Left ventricle myocardium inferior (tissue), 1 donor: ENCODE data around the gene COL25A1. TPM values are rescaled to one million over a fixed set of nuclear protein-coding genes. Genes with fewer than 3 reads are reported as not detected.

Experiments
- DNase-seq: peaks from one replicate; pipeline ENCODE4 v3.0.0-alpha.2; 2020
- H3K27ac ChIP-seq: fragments of 200-600 bp; replicated peaks from 2 replicates; pipeline ENCODE4 v1.8.0; 2021
- H3K27me3 ChIP-seq: fragments of 200-600 bp; 2 replicates; pipeline ENCODE4 v1.8.0; 2021; ENCODE audit warnings: low read depth
- H3K36me3 ChIP-seq: fragments of 200-600 bp; 2 replicates; pipeline ENCODE4 v1.8.0; 2021
- H3K4me1 ChIP-seq: fragments of 200-600 bp; 2 replicates; pipeline ENCODE4 v1.8.0; 2021
- H3K4me3 ChIP-seq: fragments of 200-600 bp; 2 replicates; pipeline ENCODE4 v1.8.0; 2021; ENCODE audit warnings: mild to moderate bottlenecking, moderate library complexity
- H3K9me3 ChIP-seq: fragments of 200-600 bp; replicated peaks from 2 replicates; pipeline ENCODE4 v1.8.0; 2021
- CTCF ChIP-seq: fragments of 200-600 bp; IDR thresholded peaks from 2 replicates; pipeline ENCODE4 v1.8.0; 2021; ENCODE audit warnings: antibody characterized with exemption, mild to moderate bottlenecking, borderline replicate concordance
- intact Hi-C: fragments of 100-400 bp; cut with micrococcal nuclease; formaldehyde crosslinking; loops from one replicate; pipeline ENCODE4 v1.11.0; 2022
- total RNA-seq: library from RNA; stranded (reverse); fragmentation: NEBNext Ultra II Directional; extraction: Animal tissue kit (Norgen Biotek cat#: 25700); gene quantifications from one replicate; pipeline ENCODE4 v1.2.1, GENCODE V29; 2021
- donor health status: DM: no; HTN: yes; CAD: no; lungs with severe emphysema.

COL25A1 gene
- total RNA-seq, 1 donor from 2014 or later: 0.77 TPM

- DNase-seq: no peak
- no peaks in the 10 kb centered on the region for H3K27me3 ChIP-seq
- no peaks in the 10 kb centered on the region for H3K36me3 ChIP-seq
- H3K4me3 ChIP-seq: no peak overlapping the region
- H3K4me1 ChIP-seq: no peaks in the 10 kb centered on the region
- H3K27ac ChIP-seq: no peak overlapping the region
- no peak for TF ChIP-seq CTCF
- intact Hi-C loops: no loop called here
- no peaks in the 10 kb centered on the region for H3K9me3 ChIP-seq
Measured at GRCh38 chr4:109290918-109291317, 11.5 kb downstream of the COL25A1 start.

- H3K4me3 ChIP-seq: no peak overlapping the region
- DNase-seq: no peak
- H3K27me3 ChIP-seq: no peaks in the 10 kb centered on the region
- H3K36me3 ChIP-seq: no peaks in the 10 kb centered on the region
- TF ChIP-seq CTCF: no peak
- H3K4me1 ChIP-seq: no peaks in the 10 kb centered on the region
- no peaks in the 10 kb centered on the region for H3K9me3 ChIP-seq
- intact Hi-C loops: no loop called here
- no peak overlapping the region for H3K27ac ChIP-seq
Measured at GRCh38 chr4:109278594-109279031, 23.8 kb downstream of the COL25A1 start.

- Histone ChIP-seq H3K27ac (no peak overlapping the region), H3K27me3 (no peaks in the 10 kb centered on the region), H3K4me1 (no peaks in the 10 kb centered on the region), H3K4me3 (no peak overlapping the region), H3K36me3 (no peaks in the 10 kb centered on the region), H3K9me3 (no peaks in the 10 kb centered on the region)
- no peak for TF ChIP-seq CTCF
- DNase-seq: no peak
- intact Hi-C loops: no loop called here
Measured at GRCh38 chr4:109276482-109277095, 25.9 kb downstream of the COL25A1 start.

- intact Hi-C loops: no loop called here
- Histone ChIP-seq H3K9me3 (no peaks in the 10 kb centered on the region), H3K36me3 (no peaks in the 10 kb centered on the region), H3K4me3 (no peak overlapping the region), H3K27me3 (no peaks in the 10 kb centered on the region), H3K27ac (no peak overlapping the region), H3K4me1 (no peaks in the 10 kb centered on the region)
- no peak for DNase-seq
- no peak for TF ChIP-seq CTCF
Measured at GRCh38 chr4:109275066-109275745, 27.3 kb downstream of the COL25A1 start.

GRCh38 chr4:109266891-109267290 is 35.6 kb downstream of the COL25A1 start:
- Histone ChIP-seq H3K4me3 (no peak overlapping the region), H3K4me1 (no peaks in the 10 kb centered on the region), H3K27me3 (no peaks in the 10 kb centered on the region), H3K27ac (no peak overlapping the region), H3K9me3 (no peaks in the 10 kb centered on the region), H3K36me3 (no peaks in the 10 kb centered on the region)
- no peak for DNase-seq
- no peak for TF ChIP-seq CTCF
- intact Hi-C loops: no loop called here
